HFFc6 (cell line): Measurements from ENCODE around the gene MROH2B. TPM values are rescaled to one million over a fixed set of nuclear protein-coding genes. Genes with fewer than 3 reads are reported as not detected.

Source experiments
- DNase-seq: peaks from one replicate; pipeline ENCODE4 v3.0.0-alpha.2; 2018
- H3K27ac Mint-ChIP-seq: 2 replicates; pipeline ENCODE4 v1.8.0; 2020; ENCODE audit warnings: mild to moderate bottlenecking, mixed read lengths
- H3K27me3 Mint-ChIP-seq: 2 replicates; pipeline ENCODE4 v1.8.0; 2021; ENCODE audit warnings: mild to moderate bottlenecking, moderate library complexity, mixed read lengths; ENCODE audit not compliant: insufficient read depth
- H3K36me3 Mint-ChIP-seq: 2 replicates; pipeline ENCODE4 v1.8.0; 2021; ENCODE audit warnings: low read depth, mixed read lengths
- H3K4me1 Mint-ChIP-seq: 2 replicates; pipeline ENCODE4 v1.8.0; 2020; ENCODE audit warnings: low read depth, mixed read lengths
- H3K4me3 Mint-ChIP-seq: 2 replicates; pipeline ENCODE4 v1.8.0; 2020; ENCODE audit warnings: mild to moderate bottlenecking, moderate library complexity, mixed read lengths
- H3K9me3 Mint-ChIP-seq: 2 replicates; pipeline ENCODE4 v1.8.0; 2020; ENCODE audit warnings: mild to moderate bottlenecking, mixed read lengths
- CTCF ChIP-seq: fragments of 200-600 bp; sonication (generic); IDR thresholded peaks from 2 replicates; pipeline ENCODE4 v1.5.0; 2021; ENCODE audit warnings: antibody characterized with exemption, mild to moderate bottlenecking
- total RNA-seq, 6 experiments: library from RNA; stranded (reverse); fragmentation: NEBNext Ultra II Directional; extraction: Animal tissue kit (Norgen Biotek cat#: 25700); gene quantifications; 2 replicates in 1 of 6; 3 replicates in 5 of 6; pipeline ENCODE4 v1.2.3, GENCODE V29; 2021

The MROH2B gene
- total RNA-seq, 6 experiments from 2014 or later = not detected

DNA sequence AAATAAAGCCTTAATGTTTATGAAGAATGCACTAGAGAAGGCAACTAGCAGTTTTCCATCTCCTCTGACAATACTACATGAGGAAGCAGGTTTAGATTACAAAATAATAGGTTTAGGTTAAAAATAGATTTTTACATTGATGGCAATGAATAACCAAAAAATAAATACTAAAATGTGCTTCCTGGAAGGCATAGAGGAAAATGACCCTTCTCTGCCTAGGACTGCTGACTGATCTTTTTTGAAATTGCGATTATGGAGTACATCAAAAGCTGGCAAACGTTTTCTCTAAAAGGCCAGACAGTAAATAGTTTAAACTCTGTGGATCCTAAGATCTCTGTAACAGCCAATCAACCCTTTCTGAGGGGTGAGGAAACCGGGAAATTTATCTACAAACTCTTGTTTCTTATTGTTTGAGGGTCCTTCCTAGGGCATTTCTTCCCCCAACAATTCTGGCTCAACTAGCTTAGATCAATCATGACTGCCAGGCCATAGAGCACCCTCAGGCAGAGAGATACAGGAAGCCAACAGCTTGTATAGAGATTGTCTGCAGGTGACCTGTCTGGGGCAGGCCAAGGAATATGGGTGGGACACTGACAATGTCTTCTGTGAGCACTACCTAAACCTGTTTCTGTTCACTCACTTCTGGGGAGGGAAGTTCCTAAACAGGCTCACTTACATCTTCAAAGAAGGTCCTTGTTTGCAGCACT is 67.3 kb downstream of the MROH2B start:
- Mint-ChIP-seq H3K9me3 (no peaks in the 10 kb centered on the region; the same call in 1 of the 2 replicates), H3K36me3 (no peaks in the 10 kb centered on the region), H3K27ac (no peak overlapping the region), H3K27me3 (peaks cover 3% of the 10 kb centered on the region; the same call in 1 of the 2 replicates), H3K4me3 (no peak overlapping the region), H3K4me1 (peaks cover 13% of the 10 kb centered on the region; the same call in 1 of the 2 replicates)
- no peak for TF ChIP-seq CTCF
- DNase-seq = no peak

DNA sequence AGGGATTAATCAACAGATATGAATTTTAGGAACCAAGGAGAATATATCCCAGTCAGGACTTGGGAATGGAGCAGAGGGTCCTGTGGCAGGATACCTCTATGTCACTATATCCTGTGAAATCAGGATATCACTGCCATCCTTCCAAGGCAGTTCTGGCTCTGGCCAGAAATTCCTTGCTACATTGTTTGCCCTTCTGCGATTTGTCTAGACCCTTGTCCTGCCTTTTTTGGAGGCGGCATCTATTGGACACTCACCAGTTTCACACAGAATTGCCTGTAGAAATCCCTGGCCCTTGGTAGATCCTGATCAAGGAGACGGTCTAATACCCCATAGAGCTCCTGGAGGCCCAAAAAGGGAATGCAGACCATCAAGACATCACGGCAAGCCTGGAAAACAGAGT is 71.2 kb downstream of the MROH2B start:
- Mint-ChIP-seq H3K27ac (no peak overlapping the region), H3K4me3 (no peak overlapping the region), H3K36me3 (no peaks in the 10 kb centered on the region), H3K9me3 (no peaks in the 10 kb centered on the region; the same call in 1 of the 2 replicates), H3K4me1 (peaks cover 9% of the 10 kb centered on the region; the same call in 1 of the 2 replicates), H3K27me3 (peaks cover 3% of the 10 kb centered on the region; the same call in 1 of the 2 replicates)
- TF ChIP-seq CTCF = no peak
- no peak for DNase-seq

DNA sequence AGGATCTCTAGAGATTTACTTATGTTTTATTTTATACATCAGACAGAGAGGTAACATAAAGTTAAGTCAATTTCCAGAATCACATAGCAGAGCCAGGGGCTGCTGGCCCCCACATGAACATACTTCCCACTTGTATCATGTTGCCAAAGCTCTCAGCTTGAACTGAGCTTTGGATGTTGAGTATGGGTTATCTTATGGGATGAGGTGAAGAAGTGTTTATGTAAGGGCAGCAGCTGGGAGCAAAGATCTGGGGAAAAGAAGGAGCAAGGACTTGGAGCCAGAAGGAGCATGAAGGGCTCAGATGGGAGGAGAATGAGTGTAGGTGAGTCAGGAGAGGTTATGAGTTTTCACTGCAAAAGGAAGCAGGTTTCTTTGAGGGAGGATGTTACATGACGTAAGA is 72.0 kb downstream of the MROH2B start:
- no peak for DNase-seq
- no peak overlapping the region for H3K27ac Mint-ChIP-seq
- no peaks in the 10 kb centered on the region for H3K36me3 Mint-ChIP-seq
- no peaks in the 10 kb centered on the region; the same call in 1 of the 2 replicates for H3K9me3 Mint-ChIP-seq
- no peak overlapping the region for H3K4me3 Mint-ChIP-seq
- TF ChIP-seq CTCF = no peak
- peaks cover 3% of the 10 kb centered on the region; the same call in 1 of the 2 replicates for H3K27me3 Mint-ChIP-seq
- H3K4me1 Mint-ChIP-seq = peaks cover 9% of the 10 kb centered on the region; the same call in 1 of the 2 replicates

DNA sequence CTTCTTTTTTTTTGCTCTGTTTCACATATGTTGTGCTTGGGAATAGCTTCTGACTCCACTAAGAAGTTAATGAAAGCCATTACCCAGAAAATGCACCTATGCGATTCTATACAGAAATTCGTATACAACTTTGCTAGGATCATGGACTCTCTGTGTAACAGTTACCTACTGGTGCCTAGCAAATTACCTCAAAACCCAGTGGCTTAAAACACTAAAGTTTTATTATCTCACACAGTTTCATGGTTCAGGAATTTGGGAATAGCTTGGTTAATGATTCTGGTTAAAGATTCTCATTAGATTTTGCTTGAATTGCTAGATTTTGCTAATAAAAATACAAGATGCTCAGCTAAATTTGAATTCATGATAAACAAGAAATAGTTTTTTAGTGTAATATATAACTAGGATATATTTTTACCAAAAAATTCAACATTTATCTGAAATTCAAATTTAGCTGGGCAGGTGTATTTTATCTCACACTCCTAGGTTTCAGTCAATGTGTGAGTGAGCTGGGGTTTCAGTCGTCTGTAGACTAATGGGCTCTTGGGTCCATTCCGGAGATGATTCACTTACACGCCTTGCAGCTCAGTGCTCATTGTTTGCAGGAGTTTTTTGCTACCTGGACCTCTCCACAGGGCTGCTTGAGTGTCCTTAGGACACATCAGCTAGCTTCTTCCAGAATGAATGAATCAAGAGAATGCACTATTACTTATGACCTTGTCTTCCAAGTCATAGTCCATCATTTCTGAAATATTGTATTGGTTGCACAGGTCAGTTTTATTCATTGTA is 75.1 kb downstream of the MROH2B start:
- no peak overlapping the region for H3K4me3 Mint-ChIP-seq
- H3K9me3 Mint-ChIP-seq = no peaks in the 10 kb centered on the region; the same call in 1 of the 2 replicates
- no peak for DNase-seq
- no peak for TF ChIP-seq CTCF
- H3K4me1 Mint-ChIP-seq = peaks cover 12% of the 10 kb centered on the region
- H3K27me3 Mint-ChIP-seq = peaks cover 3% of the 10 kb centered on the region; the same call in 1 of the 2 replicates
- no peak overlapping the region for H3K27ac Mint-ChIP-seq
- H3K36me3 Mint-ChIP-seq = no peaks in the 10 kb centered on the region

GRCh38 chr5:40991981-40992559 is 79.1 kb downstream of the MROH2B start:
- H3K4me3 Mint-ChIP-seq = no peak overlapping the region
- H3K9me3 Mint-ChIP-seq = peaks cover under 1% of the 10 kb centered on the region; the same call in 1 of the 2 replicates
- H3K4me1 Mint-ChIP-seq = peaks cover 33% of the 10 kb centered on the region
- peaks cover 1% of the 10 kb centered on the region; the same call in 1 of the 2 replicates for H3K27me3 Mint-ChIP-seq
- TF ChIP-seq CTCF = no peak
- H3K27ac Mint-ChIP-seq = no peak overlapping the region
- DNase-seq = no peak
- peaks cover 6% of the 10 kb centered on the region; the same call in 1 of the 2 replicates for H3K36me3 Mint-ChIP-seq
